Right forelimb (tissue), 1 donor: ENCODE results near the gene EWSR1.
"Not testable (repeated sequence)": the region's sequence is repeated elsewhere in the genome, so short reads cannot be mapped to it uniquely, and the experiment has no call there.

Source experiments
- DNase-seq: peaks from one replicate; pipeline ENCODE4 v3.0.0-alpha.2; 2018

The EWSR1 gene

DNA sequence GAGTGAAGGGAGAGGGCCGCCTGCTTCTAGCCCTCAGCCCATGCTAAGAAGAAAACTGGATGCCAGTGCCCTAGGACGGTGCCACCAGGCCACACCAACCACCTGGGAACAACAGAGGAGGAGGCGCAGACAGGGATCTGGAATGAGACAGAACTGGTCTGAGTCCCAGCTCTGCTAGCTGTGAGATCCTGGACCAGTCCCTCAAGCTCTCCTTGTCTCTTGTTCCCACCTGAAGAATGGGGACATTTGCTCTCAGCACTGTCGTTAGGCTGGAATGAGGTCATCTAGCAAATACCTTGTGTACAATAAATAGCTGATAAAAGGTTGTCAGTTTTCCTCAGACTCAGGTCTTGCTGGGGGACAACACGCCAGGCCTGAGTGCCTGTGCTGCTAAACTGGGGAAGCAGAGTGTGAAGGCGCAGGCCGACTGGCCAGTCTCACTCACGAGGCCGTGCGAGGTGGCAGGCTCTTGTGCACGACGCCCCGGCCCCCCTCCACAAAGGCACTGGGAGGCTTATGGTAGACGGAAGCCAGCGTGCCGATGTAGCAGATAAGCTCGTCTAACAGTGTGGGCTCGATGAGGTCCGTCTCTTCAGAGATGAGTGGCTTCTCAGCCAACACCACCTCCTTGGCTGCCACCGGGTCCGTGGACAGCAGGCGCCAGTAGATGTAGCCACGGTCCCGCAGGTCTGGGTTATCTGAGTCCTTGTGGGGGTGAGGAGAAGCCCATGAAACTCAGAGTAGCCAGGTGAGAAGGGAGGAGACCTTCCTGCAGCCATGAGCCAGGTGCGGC is 73.2 kb downstream of the EWSR1 start:
- no peak for DNase-seq

GRCh38 chr22:29341849-29342127 is 73.7 kb downstream of the EWSR1 start:
- DNase-seq = no peak

DNA sequence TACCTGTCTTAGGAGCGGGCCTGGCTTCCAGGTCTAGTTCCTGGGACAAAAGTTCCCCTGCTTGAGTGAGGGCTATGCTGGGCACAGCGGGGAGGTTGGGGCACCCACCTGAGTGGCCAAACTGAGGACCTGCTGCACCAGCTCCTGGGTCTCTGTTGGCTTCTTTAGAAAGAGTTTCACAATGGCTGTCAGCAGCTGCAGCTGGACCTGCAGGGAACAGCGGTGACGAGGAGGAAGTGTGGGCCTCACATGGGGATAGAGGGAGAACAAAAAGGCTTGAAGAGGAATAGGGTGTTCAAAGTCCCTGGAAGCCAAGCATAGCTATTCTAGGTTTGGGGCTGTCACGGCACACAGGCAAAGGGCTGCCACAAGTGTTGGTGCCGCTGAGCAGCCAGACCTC is 74.1 kb downstream of the EWSR1 start:
- no peak for DNase-seq

- DNase-seq = no peak
These were observed 74.7 kb downstream of the EWSR1 start for GRCh38 chr22:29342577-29343312.

DNA sequence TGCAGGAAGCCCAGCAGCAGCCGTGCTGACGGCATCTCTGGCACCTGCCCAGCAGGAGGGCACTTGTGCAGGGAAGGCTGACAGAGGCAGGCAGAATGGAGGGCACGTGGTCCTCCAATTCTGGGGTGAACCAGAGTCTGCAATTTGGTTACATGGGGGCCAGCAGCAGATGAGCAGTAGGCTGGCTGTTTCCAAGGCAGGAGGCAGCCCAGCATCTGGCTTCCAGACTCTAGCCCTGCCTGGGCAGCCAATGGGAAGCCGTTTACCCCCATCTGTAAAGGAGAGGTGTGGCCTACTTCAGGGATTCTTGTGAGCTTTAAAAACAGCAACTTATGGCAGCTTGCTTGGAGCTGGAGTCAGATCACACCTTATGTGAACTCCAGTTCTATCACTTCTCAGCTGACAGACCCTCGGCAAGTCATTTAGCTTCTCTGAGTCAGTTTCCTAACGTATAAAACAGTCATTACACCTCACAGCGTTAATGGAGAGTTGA is 75.3 kb downstream of the EWSR1 start:
- peak; percentile 56 for DNase-seq

DNA sequence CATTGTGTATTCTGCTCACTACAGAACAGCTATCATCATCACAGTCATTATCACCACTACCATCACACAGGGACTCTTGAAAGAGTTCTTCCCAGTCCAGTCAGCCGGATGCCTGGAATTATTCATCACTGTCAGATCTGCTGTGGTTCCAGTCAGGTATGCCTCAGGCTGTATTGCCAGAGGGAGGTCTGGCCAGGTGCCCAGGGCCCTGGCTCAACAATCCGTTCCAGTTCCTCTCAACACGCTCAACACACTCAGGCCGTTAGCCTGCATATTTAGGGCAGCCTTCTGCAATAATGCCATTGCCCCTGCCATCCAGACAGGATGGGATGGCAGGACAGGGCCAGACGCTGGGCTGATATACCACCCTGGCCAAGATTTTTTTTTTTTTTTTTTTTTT is 76.1 kb downstream of the EWSR1 start:
- no peak for DNase-seq

DNA sequence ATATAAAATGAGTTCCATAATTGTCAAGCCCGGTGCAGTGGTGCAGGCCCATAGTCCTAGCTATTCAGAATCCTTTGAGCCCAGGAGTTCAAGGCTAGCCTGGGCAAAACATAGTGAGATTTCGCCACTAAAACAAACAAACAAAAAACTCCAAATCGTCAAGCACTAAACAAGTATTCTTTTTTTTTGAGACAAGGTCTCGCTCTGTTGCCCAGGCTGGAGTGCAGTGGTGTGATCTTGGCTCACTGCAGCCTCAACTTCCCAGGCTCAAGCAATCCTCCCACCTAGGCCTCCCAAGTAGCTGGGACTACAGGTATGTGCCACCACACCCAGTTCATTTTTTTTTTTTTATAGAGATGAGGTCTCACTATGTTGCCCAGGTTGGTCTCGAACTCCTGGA is 76.8 kb downstream of the EWSR1 start:
- DNase-seq = not testable (repeated sequence)

- no peak for DNase-seq
These were observed 77.9 kb downstream of the EWSR1 start for GRCh38 chr22:29345932-29346331.

- no peak for DNase-seq
These were observed 78.6 kb downstream of the EWSR1 start for GRCh38 chr22:29346659-29347058.

DNA sequence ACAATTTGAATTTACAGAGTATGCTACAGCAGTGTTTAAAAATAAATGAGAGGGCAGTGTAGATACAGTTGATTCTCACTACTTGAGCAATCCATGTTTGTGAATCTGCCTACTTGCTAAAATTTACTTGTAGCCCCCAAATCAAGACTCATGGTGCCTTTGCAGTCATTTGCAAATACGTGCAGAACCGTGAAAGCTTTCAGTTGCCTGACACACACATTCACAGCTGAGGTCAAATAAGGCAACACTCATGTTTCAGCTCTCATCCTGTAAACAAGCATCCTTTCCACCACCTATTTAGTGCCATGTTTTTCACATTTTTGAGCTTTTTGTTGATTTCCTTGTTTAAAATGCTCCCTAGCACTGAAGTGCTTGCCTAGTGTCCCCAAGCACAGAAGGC is 80.0 kb downstream of the EWSR1 start:
- DNase-seq = no peak

GRCh38 chr22:29348956-29349355 is 80.9 kb downstream of the EWSR1 start:
- DNase-seq = no peak
